ENCODE data around the gene MRPS2. TPM values are rescaled to one million over a fixed set of nuclear protein-coding genes. Genes with fewer than 3 reads are reported as not detected.
A peak's percentile ranks its signal among the peaks of the same experiment; 100 is the strongest.
"Not testable (repeated sequence)": the region's sequence is repeated elsewhere in the genome, so short reads cannot be mapped to it uniquely, and the experiment has no call there.

The MRPS2 gene
- polyA plus RNA-seq (2014; cell fraction: cytosol; rRNA removed), result 40.1 and 50.5 TPM in 2 replicates
- polyA plus RNA-seq (2014; cell fraction: nucleus; rRNA removed), result 49.8 and 53.5 TPM in 2 replicates

DNA sequence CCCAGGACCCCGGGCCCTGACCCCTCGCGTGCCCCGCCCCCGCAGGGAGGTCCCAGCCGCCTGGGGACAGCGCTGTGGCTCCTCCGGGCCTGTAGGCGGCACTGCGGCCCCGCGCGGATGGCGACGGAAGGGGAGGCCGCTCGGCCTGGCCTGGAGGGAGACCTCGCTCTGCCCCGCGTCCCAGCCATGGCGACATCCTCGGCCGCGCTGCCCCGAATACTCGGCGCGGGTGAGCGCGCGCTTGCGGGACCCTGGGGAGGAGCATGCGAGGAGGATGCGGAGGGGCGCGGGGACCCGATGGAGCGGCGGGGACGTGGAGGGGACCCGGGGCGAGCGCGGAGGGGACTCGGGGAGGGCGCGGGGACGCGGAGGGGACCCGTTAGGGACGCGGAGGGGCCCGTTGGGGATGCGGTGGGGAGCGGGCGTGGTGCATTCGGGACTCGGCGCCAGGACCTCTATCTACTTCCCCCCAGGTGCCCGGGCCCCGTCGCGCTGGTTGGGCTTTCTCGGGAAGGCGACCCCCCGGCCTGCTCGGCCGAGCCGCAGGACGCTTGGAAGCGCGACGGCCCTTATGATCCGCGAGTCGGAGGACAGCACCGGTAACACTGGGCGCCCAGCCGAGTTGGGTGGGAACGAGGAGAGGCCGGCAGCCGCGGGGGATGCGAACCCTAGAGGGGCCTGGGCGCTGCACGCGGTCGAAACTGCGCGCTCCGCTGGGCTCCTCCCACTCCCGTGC, at the start of gene MRPS2:
Gene MRPS2, plus strand, starts transcription at position 158 of the 736 bp plus-strand sequence. Its CDS starts 29 bp downstream, at position 187.
- peak; percentile 86 for DNase-seq (ENCODE audit: low spot score)

- DNase-seq (ENCODE audit: low spot score), result no peak
Observed at GRCh38 chr9:135450956-135451355, 49.5 kb upstream of the MRPS2 start.

DNA sequence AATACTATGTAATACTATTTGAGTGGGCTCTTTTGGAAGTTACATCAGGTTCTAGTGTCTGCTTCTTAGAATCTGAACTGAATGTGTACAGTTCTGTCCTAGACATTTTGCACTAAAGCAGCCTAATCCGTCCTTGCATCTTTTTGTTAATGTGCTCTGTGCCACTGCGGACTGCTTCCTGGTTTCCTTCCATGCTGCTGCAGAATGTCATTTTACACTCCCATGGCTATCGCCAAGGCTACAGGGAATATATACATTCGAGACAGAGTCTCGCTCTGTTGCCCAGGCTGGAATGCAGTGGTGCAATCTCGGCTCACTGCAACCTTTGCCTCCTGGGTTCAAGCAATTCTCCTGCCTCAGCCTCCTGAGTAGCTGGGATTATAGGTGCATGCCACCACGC, 48.6 kb upstream of the MRPS2 start:
- not testable (repeated sequence) for DNase-seq (ENCODE audit: low spot score)

DNA sequence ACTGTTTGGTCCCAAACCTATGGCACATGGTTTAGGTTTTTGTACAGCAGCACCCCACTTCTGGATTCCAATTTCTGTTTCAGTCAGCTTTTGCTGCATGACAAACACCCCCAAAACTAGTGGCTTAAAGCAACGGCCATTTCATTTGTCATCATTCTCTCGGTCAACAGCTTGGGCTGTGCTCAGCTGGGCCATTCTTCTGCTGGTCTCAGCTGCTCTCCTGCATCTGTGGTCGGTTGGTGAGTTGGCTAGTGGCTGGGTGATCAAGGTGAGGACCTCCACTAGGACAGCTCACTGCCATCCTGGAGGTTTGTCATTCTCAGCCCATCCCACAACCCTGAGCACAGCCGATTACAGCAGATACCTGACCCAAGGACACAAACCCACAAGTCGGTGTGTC, 45.7 kb upstream of the MRPS2 start:
- DNase-seq (ENCODE audit: low spot score), result no peak

DNA sequence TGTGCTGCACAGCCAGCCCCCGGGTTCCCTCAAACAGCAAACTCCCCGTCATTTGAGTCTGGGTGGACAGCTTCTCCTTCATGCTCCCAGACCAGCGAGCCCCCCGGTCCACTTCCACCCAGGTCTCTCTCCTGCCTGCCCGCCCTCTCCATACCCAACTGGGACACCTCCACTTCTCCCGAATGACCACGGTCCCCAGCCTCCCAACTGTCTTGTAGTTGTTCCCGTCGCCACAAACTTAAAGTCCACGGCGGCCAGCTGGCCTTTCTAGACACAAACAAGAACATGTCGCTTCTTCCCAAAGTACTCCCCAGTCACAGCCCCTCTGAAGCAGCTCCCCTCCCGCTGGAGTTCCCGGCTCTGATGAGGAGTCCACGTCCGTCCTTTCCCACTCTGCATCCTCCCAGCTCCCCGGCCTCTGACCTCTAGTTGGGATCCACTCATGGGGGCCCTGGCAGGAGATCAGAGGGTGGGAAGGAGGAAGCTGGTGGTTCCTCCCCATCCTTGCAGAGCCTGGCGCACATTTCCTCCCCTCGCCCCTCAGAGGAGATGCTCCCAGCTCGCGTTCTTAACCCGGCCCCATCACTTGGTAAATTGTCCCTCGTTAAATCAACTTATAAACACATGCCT, 45.0 kb upstream of the MRPS2 start:
- DNase-seq (ENCODE audit: low spot score), result no peak

- DNase-seq (ENCODE audit: low spot score), result no peak
Observed at GRCh38 chr9:135456436-135457104, 43.9 kb upstream of the MRPS2 start.

GRCh38 chr9:135458478-135458877, 42.0 kb upstream of the MRPS2 start:
- DNase-seq (ENCODE audit: low spot score), result not testable (repeated sequence)

DNA sequence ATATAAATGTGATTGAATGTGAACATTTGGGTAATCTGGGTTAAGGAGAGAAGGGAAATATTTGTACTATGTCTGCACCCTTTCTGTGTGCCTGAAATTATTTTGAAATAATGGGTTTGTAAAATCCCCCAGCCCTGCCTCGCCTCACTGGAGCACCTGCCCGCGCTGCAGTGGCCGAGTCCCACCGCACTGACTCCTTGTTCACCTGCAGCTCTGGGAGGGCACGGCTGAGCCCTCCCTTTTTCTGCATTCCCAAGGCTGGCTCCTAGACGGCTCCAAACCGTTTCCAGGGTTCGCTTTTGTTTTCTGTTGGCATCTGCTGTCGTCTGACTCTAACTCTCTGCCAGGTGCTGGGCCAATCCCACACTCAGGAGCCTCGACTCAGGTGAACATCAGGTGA, 38.5 kb upstream of the MRPS2 start:
- DNase-seq (ENCODE audit: low spot score), result no peak

GRCh38 chr9:135463140-135463539, 37.3 kb upstream of the MRPS2 start:
- DNase-seq (ENCODE audit: low spot score), result no peak

DNA sequence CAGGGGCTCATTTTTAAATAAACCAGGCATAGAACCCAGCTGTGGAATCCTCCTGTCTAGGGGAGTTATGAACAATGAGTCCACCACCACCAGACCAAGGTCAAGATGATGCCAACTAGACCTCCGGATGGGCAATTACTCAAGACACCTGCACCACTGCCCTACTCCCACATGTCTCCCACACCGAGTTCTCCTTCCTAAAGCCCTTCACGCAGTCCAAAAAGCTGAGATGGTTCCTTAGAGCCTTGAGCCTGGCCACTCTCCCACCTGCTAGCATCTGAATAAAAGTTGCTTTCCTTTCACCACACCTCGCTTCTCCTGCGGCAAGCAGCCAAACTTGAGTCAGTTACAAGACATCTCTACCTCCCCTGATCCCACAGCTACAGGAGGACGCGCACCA, 36.3 kb upstream of the MRPS2 start:
- DNase-seq (ENCODE audit: low spot score), result no peak

DNA sequence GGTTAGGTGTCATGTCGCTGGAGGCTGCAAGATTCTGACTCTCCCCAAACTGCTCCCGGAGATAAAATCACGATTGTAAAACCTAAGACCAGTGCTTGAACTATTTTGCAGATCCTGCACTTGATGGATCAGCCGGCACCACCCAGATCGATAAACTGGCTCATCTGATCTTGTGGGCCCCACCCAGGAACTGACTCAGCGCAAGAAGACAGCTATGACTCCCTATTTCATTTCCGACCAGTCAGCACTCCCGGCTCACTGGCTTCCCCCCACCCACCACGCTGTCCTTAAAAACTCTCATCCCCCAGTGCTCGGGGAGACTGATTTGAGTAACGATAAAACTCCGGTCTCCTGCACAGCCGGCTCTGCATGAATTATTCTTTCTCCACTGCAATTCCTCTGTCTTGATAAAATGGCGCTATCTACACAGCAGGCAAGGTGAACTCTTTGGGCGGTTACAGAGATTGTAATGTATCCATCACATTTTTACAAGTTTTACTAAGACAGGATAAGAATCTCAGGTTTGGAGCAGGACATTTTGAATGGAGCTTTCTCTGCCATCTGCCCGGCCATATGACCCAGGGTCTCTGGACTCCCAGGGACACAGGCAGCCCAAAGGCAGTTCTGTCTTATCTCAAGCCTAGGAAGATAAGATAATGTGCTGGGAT, 31.5 kb upstream of the MRPS2 start:
- no peak for DNase-seq (ENCODE audit: low spot score)

DNA sequence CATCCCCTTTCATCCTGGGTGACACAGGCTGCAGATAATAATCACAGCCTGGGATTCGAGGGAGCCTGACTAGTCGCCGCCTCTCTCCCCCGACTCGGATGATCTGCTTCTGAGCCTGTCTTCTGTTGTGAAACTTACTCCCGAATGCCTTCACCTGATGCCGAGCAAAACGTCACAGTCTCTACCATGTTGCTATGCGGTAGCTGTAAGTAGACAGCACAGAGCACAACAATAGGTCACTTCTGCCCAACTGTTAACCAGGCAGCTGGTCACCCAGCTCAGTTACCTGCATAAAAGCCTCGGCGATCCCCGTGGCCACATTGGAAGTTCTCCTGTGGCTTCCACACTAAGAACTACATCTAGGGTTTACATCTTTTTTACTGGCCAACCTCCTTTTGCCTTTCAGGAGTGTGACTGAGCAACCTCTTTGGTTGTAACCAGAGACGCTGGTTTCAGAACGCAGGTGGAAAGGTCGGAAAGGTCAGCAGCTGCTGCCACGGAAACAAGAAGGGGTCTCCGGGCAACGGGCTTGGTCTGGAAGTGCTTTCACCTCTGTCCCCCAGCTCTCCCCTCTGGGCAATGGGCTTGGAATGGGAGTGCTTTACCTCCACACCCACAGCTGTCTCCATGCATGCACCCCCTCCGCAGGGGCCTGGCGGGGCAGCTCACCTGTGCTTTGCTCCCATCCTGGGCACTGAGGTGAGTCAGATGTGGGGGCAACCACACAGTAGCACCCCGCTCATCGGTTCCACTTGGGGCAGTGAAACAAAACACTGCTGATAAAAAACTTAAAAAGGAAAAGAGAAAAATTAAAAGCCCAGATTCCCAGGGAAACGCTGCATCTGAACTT, 28.5 kb upstream of the MRPS2 start:
- DNase-seq (ENCODE audit: low spot score), result no peak

GRCh38 chr9:135473972-135474543, 26.4 kb upstream of the MRPS2 start:
- DNase-seq (ENCODE audit: low spot score), result no peak

DNA sequence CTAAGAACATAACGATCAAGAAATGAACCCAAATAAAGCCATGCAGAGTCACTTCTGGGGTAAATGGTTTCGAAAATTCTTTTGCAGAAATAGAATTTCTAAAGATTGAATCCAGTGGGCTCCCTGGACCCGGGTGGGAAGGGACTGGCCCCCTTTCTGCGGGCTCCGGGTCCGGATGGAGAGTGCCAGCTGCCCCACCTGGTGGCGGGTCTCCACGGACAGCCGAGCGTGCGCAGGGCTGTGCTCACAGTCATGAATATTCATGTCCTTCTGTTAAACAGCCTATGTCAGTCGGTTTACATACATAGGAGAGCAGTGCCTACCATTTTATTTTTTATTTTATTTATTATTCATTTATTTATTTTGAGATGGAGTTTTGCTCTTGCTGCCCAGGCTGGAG, 25.6 kb upstream of the MRPS2 start:
- no peak for DNase-seq (ENCODE audit: low spot score)

- no peak for DNase-seq (ENCODE audit: low spot score)
Observed at GRCh38 chr9:135476561-135477355, 23.7 kb upstream of the MRPS2 start.

DNA sequence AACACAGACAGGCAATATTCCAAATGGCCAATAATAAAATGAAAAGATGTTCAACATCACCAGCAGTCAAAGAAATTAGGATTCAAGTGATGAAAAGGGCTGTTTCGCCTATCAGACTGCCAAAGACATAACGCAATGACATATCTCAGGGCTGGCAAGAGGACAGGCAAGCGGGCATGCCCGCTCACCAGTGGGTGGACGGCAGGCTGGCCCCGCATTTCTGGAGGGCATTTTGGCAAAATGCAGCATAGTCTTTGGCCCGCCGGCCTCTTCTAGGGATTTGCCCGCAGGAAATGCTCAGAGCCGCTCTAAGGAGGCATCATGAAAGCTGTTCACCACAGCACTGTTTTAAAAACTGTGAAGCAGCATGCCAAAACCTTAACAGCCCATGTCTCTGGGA, 22.3 kb upstream of the MRPS2 start:
- DNase-seq (ENCODE audit: low spot score), result no peak

DNA sequence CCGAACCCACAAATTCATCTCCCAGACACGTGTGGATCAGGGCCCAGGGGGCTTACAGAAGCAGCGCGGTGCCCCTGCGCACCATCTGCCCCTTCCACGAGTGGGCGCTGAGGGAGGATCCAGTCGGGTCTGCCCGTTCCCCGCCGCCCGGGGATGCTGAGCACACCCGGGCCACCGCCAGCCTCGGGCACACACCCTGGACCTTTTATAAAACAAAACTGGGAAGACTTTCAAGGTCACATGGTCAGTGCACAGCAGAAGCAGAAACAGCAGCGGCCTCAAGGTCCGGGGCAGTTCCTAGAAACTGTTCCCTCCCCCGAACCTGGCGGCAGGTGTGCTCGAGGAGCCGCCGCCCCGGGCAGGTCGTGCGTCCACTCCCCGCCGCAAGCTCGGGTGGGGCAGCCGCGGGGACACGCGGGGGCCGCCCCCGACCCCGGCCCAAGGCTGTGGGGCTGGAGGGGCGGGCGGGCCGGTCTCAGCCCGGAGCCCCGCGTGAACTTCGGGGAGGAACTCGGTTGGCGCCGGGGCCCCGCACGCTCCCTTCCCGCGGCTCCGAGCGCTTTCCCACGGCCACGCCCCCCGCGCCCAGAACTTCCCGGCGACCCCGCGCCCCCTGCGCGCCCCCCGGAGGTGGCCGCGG, 21.5 kb upstream of the MRPS2 start:
- DNase-seq (ENCODE audit: low spot score), result no peak

- DNase-seq (ENCODE audit: low spot score), result no peak
Observed at GRCh38 chr9:135479469-135480052, 20.9 kb upstream of the MRPS2 start, which contains the start of gene PPP1R26. Gene PPP1R26, plus strand, starts transcription at chr9:135479782. Its CDS starts 4,729 bp downstream, at chr9:135484511.
